Left cardiac atrium (tissue), 4 donors: ENCODE data around the gene C1orf159. TPM values are rescaled to one million over a fixed set of nuclear protein-coding genes. Genes with fewer than 3 reads are reported as not detected.
A peak's percentile ranks its signal among the peaks of the same experiment; 100 is the strongest.
"Not testable (repeated sequence)": the region's sequence is repeated elsewhere in the genome, so short reads cannot be mapped to it uniquely, and the experiment has no call there.

Source experiments
- ATAC-seq, 2 donors: fragments of 200-7000 bp; cut with Tn5 transposase; one replicate each; pipeline ENCODE4 v1.9.1; 2020; ENCODE audit warnings: mild to moderate bottlenecking in 2 of 2, moderate library complexity in 2 of 2
- DNase-seq: peaks from one replicate; pipeline ENCODE4 v3.0.0-alpha.2; 2020
- intact Hi-C, 2 donors: fragments of 100-400 bp; cut with DNase I; formaldehyde crosslinking; loops; one replicate each; pipeline versions ENCODE4 v1.14.1 to v1.15.1; 2022 to 2023
- total RNA-seq, 2 donors: library from RNA; stranded (reverse); fragmentation: NEBNext Ultra II Directional; extraction: Animal tissue kit (Norgen Biotek cat#: 25700); gene quantifications; one replicate each; pipeline ENCODE4 v1.2.1, GENCODE V29; 2021
- donor health status: DM: no; HTN: yes; CAD: no.
- donor health status: DM: no; HTN: yes; CAD: no; lungs with severe emphysema.
- donor health status: DM: yes; HTN: yes; CAD: no.
- donor health status: Dilated cardiomyopathy.

Gene C1orf159
- total RNA-seq, 2 donors from 2014 or later: 5.3 to 6.1 TPM

DNA sequence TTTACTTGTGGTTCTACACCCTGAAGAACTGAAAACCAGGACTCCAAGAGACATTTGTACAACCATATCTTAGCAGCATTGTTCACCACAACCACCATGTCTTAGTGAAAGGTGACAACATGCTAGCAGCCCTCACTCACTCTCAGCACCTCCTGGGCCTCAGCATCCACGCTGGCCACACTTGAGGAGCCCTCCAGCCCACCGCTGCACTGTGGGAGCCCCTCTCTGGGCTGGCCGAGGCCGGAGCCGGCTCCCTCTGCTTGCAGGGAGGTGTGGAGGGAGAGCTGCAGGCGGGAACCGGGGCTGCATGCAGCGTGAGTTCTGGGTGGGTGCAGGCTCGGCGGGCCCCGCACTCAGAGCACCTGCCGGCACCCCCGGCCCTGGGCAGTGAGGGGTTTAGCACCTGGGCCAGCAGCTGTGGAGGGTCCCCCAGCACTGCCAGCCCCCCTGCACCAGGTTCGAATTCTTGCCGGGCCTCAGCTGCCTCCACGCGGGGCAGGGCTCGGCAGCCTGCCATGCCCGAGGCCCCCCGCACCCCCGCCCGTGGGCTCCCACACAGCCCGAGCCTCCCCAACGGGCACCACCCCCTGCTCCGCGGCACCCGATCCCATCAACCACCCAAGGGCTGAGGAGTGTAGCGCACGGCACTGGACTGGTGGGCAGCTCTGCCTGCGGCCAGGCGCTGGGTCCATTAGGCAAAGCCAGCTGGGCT is 9.2 kb downstream of the C1orf159 start:
- DNase-seq: peak; percentile 10
- no peak for ATAC-seq
- intact Hi-C loops: no loop called here

DNA sequence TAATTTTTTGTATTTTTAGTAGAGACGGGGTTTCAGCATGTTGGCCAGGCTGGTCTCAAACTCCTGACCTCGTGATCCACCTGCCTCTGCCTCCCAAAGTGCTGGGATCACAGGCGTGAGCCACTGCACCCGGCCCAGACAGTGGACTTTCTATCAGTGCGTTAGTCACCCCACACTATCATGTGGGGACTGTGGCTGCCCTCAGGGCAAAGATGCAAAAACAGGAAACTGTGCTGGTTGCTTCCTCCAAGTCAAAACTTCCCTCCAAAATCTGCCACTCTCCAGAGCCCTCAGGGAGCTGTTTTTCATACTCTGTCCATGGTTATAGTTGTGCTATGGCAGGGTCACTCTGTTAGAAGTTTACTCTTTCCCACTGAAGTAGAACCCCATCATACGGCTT is 11.7 kb downstream of the C1orf159 start:
- ATAC-seq, intact Hi-C loops: not testable (repeated sequence)
- peak; percentile 7 for DNase-seq

DNA sequence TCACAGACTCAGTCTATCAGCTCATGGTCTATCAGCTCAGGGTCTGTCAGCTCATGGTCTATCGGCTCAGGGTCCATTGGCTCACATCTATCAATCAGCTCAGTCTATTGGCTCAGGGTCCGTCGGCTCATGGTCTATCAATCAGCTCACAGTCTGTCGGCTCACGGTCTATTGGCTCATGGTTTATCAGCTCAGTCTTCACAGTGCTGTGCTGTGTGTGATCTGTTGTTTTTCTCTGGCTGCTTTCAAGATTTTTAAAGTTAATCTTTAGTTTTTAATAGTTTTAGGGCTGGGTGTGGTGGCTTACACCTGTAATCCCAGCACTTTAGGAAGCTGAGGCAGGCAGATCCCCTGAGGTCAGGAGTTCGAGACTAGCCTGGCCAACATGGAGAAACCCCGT is 14.4 kb downstream of the C1orf159 start:
- intact Hi-C loops: no loop called here
- DNase-seq: no peak
- ATAC-seq: no peak

DNA sequence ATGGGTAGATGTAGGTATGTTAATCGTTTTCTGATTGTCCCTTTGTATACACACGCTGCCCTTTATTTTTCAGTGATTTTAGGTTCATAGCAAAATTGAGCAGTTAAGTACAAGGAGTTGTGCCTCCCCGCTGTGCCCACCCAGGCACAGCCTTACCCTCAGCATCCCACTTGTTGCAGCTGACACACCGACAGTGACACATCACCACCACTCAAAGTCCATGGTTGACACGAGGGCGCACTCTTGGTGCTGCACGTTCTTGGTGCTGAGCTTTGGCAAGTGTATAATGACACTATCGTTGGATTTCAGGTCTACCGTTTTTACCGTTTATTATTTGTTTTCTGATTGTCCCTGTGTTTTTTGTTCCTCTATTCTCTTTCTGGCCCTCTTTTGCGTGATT is 15.6 kb downstream of the C1orf159 start:
- no peak for DNase-seq

DNA sequence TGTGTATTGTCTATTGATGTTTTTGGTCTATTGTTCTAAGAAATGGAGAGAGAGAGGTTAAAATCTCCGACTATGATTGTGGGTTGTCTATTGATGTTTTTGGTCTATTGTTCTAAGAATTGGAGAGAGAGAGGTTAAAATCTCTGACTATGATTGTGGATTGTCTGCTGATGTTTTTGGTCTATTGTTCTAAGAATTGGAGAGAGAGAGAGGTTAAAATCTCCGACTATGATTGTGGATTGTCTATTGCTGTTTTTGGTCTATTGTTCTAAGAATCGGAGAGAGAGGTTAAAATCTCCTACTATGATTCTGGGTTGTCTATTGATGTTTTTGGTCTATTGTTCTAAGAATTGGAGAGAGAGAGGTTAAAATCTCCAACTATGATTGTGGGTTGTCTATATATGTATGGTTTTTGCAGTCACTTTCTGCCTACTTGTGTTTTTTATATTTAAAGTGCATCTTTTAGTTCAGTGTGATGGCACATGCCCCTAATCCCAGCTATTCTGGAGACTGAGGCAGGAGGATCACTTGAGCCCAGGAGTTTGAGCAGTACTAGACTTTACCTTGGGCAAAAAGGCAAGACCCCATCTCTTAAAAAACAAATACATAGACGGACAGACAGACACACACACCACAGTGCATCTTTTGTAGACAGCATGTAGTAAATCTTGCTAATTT is 16.2 kb downstream of the C1orf159 start:
- DNase-seq (no peak), ATAC-seq (no peak)
- intact Hi-C loops: no loop called here

More for the DNA sequence above, 15.6 kb downstream of the C1orf159 start:
- intact Hi-C loops: no loop called here
- ATAC-seq: no peak

DNA sequence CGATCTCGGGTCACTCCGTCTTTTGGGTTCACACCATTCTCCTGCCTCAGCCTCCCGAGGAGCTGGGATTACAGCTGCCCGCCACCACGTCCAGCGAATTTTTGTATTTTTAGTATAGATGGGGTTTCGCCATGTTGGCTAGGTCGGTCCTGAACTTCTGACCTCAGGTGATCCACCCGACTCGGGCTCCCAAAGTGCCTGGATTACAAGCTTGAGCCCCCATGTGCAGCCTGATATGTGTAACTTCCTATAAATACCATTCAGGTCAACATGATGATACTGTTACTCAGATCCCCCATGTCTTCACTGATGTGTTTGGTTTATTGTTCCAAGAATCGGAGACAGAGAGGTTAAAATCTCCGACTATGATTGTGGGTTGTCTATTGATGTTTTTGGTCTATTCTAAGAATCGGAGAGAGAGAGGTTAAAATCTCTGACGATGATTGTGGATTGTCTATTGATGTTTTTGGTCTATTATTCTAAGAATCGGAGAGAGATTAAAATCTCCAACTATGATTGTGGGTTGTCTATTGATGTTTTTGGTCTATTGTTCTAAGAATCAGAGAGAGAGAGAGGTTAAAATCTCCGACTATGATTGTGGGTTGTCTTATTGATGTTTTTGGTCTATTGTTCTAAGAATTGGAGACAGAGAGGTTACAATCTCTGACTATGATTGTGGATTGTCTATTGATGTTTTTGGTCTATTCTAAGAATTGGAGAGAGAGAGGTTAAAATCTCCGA is 17.0 kb downstream of the C1orf159 start:
- intact Hi-C loops: no loop called here
- no peak for ATAC-seq
- no peak for DNase-seq

DNA sequence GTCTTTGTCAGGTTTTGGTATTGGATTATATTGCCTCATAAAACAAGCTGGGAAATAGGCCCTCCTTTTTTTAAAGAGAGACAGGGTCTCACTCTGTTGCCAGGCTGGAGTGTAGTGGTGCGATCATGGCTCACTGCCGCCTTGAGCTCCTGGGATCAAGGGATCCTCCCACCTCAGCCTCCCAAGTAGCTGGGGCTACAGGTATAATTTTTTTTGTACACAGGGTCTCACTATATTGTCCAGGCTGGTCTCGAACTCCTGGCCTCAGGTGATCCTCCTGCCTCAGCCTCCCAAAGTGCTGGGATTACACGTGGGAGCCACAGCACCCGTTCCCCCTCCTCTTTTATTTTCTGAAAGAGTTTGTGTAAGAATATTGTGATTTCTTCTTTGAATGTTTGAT is 19.8 kb downstream of the C1orf159 start:
- intact Hi-C loops, DNase-seq, ATAC-seq: not testable (repeated sequence)

DNA sequence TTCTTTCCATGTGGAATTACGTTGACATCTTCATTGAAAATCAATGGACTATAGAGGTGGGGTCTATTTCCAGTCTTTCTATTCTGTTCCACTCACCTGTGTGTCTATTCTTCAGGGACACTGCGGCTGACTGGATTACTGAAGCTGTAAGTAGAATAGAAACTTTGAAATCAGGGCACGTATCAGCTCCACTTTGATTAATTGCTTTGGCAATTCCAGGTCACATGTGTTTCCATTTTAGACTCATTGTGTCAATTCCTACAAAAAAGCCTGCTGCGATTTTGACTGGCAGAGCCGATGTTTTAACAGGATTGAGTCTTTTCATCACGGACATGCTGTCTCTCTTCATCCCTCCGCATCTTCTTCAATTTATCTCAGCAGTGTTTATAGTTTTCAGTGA is 20.9 kb downstream of the C1orf159 start:
- no peak for DNase-seq
- intact Hi-C loops: no loop called here

DNA sequence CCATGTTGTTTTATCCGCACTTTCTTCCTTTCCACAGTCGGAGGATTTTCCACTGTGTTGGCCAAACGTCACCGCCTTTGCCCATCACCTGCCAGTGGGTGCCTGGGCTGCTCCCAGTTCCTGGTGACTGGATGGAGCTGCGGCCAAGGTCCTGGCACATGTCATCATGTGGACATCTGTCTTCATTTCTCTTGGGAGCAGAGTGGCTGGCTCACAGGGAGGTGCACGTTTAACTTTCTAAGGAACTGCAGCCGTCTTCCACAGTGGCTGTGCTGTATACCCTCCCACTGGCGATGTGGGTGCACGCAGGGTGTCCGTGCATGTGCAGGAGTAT is 22.3 kb downstream of the C1orf159 start:
- ATAC-seq (no peak), DNase-seq (no peak)
- intact Hi-C loops: no loop called here

More for the DNA sequence above, 20.9 kb downstream of the C1orf159 start:
- ATAC-seq: no peak

DNA sequence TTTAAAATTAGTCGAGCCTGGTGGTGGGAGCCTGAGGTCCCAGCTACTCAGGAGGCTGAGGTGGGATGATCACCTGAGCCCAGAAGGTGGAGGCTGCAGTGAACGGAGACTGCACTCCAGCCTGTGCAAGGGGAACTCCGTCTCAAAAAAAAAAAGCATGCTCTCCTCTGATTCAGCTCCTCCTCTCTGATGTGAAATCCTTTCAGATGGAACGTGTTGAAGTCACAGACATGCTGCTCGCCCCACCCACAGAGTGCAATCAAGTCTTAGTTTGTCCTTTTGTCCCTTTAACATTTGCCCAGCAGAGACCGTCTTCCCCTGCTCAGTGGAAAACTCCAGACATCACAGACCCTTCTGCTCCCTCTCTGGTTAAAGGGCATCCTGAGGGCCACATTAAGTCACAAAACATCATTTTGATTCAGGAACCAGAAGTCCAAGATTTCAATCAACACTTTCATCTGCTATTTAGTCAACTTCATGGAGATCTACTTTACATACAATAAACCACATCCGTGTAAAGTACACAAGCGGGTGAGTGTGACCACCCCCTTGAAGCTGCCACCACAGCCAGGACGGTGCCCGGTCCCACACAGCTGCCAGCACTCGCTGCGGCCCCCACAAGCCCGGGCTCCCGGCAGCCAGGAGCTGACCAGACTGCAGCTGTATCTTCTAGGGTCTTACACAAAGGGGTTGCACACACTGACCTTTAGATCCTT is 22.8 kb downstream of the C1orf159 start:
- ATAC-seq: no peak
- intact Hi-C loops: no loop called here
- no peak for DNase-seq

DNA sequence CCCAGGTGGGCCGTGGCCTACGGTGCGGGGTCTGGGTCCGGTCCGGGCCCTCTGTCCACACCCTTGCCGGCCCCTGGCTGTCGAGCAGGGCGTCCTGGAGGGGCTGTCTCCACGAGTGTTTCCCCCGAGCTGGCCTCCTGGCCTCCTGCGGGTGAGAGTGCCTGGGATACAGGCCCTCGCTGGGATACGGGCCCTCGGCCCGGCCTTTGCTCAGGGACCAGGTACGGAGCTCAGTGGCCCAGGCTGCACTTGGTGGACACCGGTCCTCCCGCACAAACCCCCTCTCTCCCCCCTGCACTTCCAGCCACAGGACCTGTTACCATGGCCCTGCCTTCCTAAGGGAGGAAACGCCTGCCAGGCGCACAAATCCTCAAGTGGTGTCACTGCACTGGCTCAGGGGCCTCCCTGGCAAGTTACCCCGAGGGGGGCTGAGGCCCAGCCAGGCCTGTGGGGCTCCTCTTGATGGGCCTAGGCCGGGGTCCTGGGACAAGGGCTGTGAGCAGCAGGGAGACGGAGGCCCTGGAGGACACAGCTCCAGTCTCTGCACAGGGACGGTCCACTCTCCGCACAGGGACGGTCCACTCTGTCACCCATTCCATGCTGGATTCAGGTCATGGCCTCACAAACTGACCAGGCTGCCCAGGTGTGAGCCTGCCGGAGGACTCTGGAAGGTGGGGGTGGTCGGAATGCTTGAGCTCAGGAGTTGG is 23.6 kb downstream of the C1orf159 start:
- intact Hi-C loops: no loop called here

DNA sequence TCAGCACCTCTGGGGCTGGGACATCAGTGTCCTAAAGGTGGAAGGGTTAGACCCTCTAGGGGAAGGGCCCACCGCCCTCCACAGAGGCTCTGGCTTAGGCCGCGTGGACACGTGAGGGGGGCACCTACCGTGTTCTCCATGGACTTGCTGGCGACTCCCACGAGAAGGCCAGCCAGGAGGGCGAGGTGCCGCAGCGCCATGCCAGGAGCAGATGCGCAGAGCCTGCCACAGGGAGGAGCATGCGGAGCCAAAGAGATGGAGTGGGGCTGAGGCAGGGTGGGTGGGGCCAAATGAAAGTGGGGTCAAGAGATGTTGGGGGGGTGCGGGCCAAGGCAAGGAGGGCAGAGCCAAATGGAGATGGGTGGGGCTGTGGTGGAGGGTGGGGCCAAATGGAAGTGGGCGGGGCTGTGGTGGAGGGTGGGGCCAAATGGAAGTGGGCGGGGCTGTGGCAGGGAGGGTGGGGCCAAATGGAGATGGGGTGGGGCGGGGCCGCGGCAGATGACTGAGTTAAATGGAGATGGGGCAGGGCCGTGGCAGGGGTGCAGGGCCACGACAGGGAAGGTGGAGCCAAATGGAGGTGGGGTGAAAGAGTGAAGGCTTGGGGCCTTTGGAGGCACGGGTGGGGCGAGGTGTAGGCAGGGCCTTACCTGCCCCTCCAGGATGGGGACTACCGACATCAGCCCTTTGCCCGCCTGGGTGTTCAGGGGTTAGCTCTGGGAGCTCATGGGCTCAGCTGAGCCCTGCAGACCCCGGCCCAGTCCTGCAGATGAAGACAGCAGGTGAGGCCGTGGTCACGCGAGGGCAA is 24.3 kb downstream of the C1orf159 start:
- ATAC-seq (no peak), DNase-seq (peak; percentile 16)
- intact Hi-C loops: no loop called here

More for the DNA sequence above, 23.6 kb downstream of the C1orf159 start:
- no peak for ATAC-seq
- no peak for DNase-seq

DNA sequence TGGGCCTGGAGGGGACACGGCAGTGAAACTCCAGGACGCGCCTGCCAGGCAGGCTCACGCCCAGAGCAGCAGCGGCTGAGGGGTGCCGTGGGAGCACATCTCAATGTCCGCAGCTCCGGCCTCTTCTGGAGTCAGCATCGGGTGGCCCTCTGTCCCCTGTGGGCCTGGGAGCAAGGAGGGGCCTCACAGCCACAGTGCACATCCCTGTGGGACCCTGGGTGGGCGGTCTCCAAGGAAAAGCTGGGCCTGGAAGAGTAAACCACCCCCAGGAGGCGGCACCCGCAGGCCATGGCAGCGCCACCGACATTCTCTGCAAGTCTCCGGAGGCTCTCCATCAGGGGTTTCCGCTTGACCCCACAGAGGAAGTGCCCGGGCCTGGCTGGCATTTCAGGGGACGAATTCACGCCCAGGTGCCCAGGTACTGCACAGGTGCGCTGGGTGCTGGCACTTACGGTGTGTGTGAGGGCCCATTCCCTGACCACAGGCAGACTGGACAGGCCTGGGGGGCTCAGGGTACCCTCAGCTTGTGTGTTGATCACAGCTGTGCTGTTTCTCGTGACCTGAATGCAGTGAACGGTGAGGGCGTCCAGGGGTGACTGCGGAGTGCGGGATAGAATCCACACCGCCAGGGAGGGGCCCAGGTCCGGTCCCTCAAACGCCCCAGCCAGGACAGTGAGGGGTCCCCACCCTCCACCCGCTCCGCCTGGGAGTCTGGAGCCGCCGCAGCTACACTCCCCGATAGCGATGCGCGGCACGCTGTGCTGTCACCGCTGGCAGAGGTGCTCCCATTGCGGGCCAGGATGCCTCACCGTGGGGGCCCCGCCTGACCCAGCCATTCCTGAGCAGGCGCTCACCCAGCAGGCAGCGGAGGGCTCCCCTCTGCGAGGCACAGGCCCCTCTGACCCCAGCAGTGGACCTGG is 25.2 kb downstream of the C1orf159 start:
- intact Hi-C loops: no loop called here
- ATAC-seq (no peak), DNase-seq (peak; percentile 16)

DNA sequence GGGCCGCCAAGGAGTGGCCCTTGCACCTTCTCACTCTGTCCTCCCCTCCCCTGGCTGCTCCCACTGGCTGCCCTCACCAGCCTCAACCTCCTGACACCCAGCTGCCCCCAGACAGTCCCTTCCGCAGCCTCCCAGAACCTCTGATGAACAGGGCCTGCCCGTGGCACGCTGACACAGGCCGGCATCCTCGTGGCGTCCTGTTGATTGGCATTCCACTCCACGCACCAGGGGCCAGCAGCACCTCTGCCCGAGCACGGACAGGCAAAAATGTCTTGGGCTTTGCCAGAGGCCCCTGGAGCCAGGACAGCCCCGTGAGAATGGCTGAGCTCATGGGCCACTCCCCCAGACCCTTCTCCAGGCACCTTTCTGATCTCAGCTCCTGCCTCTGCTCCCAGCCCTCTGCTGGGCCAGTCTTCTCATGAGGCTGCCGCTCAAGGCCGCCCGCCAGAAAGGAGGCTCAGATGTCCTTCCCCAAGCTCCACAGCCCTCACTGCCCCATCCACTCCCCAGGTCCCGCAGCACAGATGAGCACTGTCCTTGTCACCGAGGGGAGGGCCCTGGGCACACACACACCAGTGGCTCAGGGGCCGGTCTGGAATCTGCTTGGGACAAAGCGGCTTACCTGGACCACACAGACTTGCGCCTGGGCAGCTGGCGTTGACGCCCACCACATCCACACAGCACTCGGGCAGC is 26.0 kb downstream of the C1orf159 start:
- intact Hi-C loops: no loop called here
- peak; percentile 16 for DNase-seq
- ATAC-seq: no peak

DNA sequence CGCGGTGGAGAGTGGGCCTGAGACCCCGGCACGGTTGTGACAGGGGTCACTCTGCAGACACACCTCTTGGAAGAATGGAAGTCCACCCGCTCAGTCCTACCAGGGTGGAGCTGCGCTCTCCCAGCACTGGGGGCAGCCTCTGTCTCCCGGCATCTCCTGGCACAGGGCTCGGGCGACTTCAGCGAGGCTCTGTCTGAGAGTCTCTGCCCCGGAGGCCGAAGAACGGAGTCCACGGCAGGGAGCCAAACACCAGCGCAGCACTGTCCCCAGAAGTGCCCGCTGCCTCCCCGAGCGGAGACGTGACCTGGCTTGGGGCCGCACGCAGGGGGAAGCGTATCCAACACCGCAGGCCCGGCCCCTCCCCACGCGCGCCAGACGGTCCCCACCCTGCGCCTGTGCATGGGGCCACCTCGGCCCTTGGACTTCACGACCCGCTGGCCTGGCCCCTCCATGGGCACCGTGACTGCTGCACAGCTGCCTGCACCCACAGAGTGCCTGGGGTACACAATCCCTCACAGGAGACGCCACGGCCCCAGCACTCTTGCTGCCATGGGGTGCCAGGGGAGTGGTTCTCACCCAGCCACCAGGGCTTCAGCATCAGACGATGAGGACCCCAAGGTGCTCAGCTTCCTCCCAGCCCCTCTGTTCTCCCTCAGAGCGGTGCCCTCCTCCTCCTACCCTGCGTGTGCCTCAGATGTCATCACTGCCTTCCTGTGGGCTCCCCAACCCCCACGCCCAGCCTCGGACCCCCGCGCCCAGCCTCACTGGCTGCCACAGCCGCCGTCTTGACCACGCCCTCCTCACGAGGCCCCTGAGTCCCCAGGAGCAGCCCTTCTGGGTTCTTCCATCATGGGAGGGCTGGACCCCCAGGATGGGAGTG is 26.8 kb downstream of the C1orf159 start:
- ATAC-seq: no peak
- intact Hi-C loops: no loop called here
- no peak for DNase-seq
